ENCODE results near the gene UTP25.

UTP25 gene

GRCh38 chr1:209825591-209826434 lies 2.0 kb upstream of the UTP25 start:
- Mint-ChIP-seq H3K4me3 (no peak overlapping the region), H3K9me3 (peaks cover 4% of the 10 kb centered on the region), H3K36me3 (ENCODE audit: low read depth) (peaks cover 8% of the 10 kb centered on the region), H3K27ac (no peak overlapping the region), H3K4me1 (peaks cover 31% of the 10 kb centered on the region), H3K27me3 (ENCODE audit: low read depth, poor library complexity) (peaks cover 28% of the 10 kb centered on the region)
- TF ChIP-seq, protein P1, sequence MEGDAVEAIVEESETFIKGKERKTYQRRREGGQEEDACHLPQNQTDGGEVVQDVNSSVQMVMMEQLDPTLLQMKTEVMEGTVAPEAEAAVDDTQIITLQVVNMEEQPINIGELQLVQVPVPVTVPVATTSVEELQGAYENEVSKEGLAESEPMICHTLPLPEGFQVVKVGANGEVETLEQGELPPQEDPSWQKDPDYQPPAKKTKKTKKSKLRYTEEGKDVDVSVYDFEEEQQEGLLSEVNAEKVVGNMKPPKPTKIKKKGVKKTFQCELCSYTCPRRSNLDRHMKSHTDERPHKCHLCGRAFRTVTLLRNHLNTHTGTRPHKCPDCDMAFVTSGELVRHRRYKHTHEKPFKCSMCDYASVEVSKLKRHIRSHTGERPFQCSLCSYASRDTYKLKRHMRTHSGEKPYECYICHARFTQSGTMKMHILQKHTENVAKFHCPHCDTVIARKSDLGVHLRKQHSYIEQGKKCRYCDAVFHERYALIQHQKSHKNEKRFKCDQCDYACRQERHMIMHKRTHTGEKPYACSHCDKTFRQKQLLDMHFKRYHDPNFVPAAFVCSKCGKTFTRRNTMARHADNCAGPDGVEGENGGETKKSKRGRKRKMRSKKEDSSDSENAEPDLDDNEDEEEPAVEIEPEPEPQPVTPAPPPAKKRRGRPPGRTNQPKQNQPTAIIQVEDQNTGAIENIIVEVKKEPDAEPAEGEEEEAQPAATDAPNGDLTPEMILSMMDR (IDR thresholded peaks at IDR 0.05), result no peak
- DNase-seq, result no peak

- H3K9me3 Mint-ChIP-seq, result peaks cover 4% of the 10 kb centered on the region
- H3K4me3 Mint-ChIP-seq, result peak overlapping the region; percentile 96
- peaks cover 25% of the 10 kb centered on the region for H3K4me1 Mint-ChIP-seq
- peaks cover 44% of the 10 kb centered on the region for H3K36me3 Mint-ChIP-seq (ENCODE audit: low read depth)
- TF ChIP-seq, protein P1 (IDR thresholded peaks at IDR 0.05), result no peak
- peaks cover 7% of the 10 kb centered on the region for H3K27me3 Mint-ChIP-seq (ENCODE audit: low read depth, poor library complexity)
- H3K27ac Mint-ChIP-seq, result no peak overlapping the region
- DNase-seq, result no peak
Measured at GRCh38 chr1:209829716-209830115, 1.9 kb downstream of the UTP25 start.

- H3K27me3 Mint-ChIP-seq (ENCODE audit: low read depth, poor library complexity), result peaks cover 5% of the 10 kb centered on the region
- H3K9me3 Mint-ChIP-seq, result peaks cover 4% of the 10 kb centered on the region
- H3K4me3 Mint-ChIP-seq, result no peak overlapping the region
- peaks cover 50% of the 10 kb centered on the region for H3K36me3 Mint-ChIP-seq (ENCODE audit: low read depth)
- TF ChIP-seq, protein P1 (IDR thresholded peaks at IDR 0.05), result no peak
- peaks cover 25% of the 10 kb centered on the region for H3K4me1 Mint-ChIP-seq
- no peak for DNase-seq
- H3K27ac Mint-ChIP-seq, result no peak overlapping the region
Measured at GRCh38 chr1:209830722-209831121, 3.0 kb downstream of the UTP25 start.

DNA sequence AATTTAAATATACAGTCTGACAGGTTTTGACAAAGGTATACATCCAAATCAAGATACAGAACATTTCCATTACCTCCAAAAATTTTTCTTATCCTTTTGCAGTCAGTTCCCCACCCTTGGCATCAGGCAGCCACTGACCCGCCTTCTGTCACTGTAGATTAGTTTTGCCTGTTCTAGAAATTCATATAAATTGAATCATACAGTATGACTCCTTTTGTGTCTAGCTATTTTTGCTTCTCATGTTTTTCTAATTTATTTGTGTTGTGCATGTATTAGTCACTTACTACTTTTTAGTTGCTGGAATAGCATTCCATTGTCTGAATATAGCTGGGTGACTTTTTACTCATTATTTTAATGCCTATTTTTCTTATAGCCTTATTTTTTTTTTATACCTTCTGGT lies 3.8 kb downstream of the UTP25 start:
- no peak overlapping the region for H3K27ac Mint-ChIP-seq
- no peak for DNase-seq
- peaks cover 4% of the 10 kb centered on the region for H3K9me3 Mint-ChIP-seq
- TF ChIP-seq, protein P1 (IDR thresholded peaks at IDR 0.05), result no peak
- peaks cover 25% of the 10 kb centered on the region for H3K4me1 Mint-ChIP-seq
- H3K27me3 Mint-ChIP-seq (ENCODE audit: low read depth, poor library complexity), result no peaks in the 10 kb centered on the region
- H3K4me3 Mint-ChIP-seq, result no peak overlapping the region
- peaks cover 58% of the 10 kb centered on the region for H3K36me3 Mint-ChIP-seq (ENCODE audit: low read depth)

- H3K4me1 Mint-ChIP-seq, result no peaks in the 10 kb centered on the region
- H3K4me3 Mint-ChIP-seq, result no peak overlapping the region
- no peak for DNase-seq
- H3K36me3 Mint-ChIP-seq (ENCODE audit: low read depth), result peaks cover 61% of the 10 kb centered on the region
- H3K27ac Mint-ChIP-seq, result no peak overlapping the region
- no peaks in the 10 kb centered on the region for H3K9me3 Mint-ChIP-seq
- TF ChIP-seq, protein P1 (IDR thresholded peaks at IDR 0.05), result no peak
- no peaks in the 10 kb centered on the region for H3K27me3 Mint-ChIP-seq (ENCODE audit: low read depth, poor library complexity)
Measured at GRCh38 chr1:209835782-209836298, 8.1 kb downstream of the UTP25 start.

GRCh38 chr1:209837671-209838070 lies 9.9 kb downstream of the UTP25 start:
- Mint-ChIP-seq H3K4me3 (no peak overlapping the region), H3K4me1 (no peaks in the 10 kb centered on the region), H3K9me3 (no peaks in the 10 kb centered on the region), H3K27ac (no peak overlapping the region), H3K36me3 (ENCODE audit: low read depth) (peaks cover 58% of the 10 kb centered on the region), H3K27me3 (ENCODE audit: low read depth, poor library complexity) (no peaks in the 10 kb centered on the region)
- TF ChIP-seq, protein P1 (IDR thresholded peaks at IDR 0.05), result no peak
- no peak for DNase-seq
